Right hindlimb (tissue), 1 donor: Measurements from ENCODE around the gene EIPR1.
"Not testable (repeated sequence)": the region's sequence is repeated elsewhere in the genome, so short reads cannot be mapped to it uniquely, and the experiment has no call there.

ENCODE experiments used
- DNase-seq: peaks from one replicate; pipeline ENCODE4 v3.0.0-alpha.2; 2018

EIPR1 gene

GRCh38 chr2:3188405-3188946 lies 189.1 kb downstream of the EIPR1 start:
- DNase-seq: no peak

GRCh38 chr2:3187467-3187866 lies 190.2 kb downstream of the EIPR1 start:
- DNase-seq: no peak

GRCh38 chr2:3186766-3187165 lies 190.9 kb downstream of the EIPR1 start:
- DNase-seq: no peak

GRCh38 chr2:3185910-3186309 lies 191.7 kb downstream of the EIPR1 start:
- DNase-seq: no peak

GRCh38 chr2:3185256-3185655 lies 192.4 kb downstream of the EIPR1 start:
- no peak for DNase-seq

- DNase-seq: no peak
Measured at GRCh38 chr2:3184167-3184566, 193.5 kb downstream of the EIPR1 start.

GRCh38 chr2:3183766-3184165 lies 193.9 kb downstream of the EIPR1 start:
- DNase-seq: no peak

GRCh38 chr2:3182848-3183247 lies 194.8 kb downstream of the EIPR1 start:
- no peak for DNase-seq

GRCh38 chr2:3181416-3182010 lies 196.1 kb downstream of the EIPR1 start:
- no peak for DNase-seq

- DNase-seq: not testable (repeated sequence)
Measured at GRCh38 chr2:3180909-3181221, 196.8 kb downstream of the EIPR1 start.

GRCh38 chr2:3180082-3180908 lies 197.3 kb downstream of the EIPR1 start:
- DNase-seq: no peak

- no peak for DNase-seq
Measured at GRCh38 chr2:3179626-3180025, 198.0 kb downstream of the EIPR1 start.

- no peak for DNase-seq
Measured at GRCh38 chr2:3179208-3179607, 198.4 kb downstream of the EIPR1 start.

GRCh38 chr2:3178578-3179031 lies 199.0 kb downstream of the EIPR1 start:
- no peak for DNase-seq

- no peak for DNase-seq
Measured at GRCh38 chr2:3177891-3178577, 199.6 kb downstream of the EIPR1 start.

GRCh38 chr2:3176869-3177255 lies 200.8 kb downstream of the EIPR1 start:
- DNase-seq: no peak

GRCh38 chr2:3176071-3176868 lies 201.3 kb downstream of the EIPR1 start:
- DNase-seq: no peak

GRCh38 chr2:3175568-3175955 lies 202.1 kb downstream of the EIPR1 start:
- DNase-seq: no peak

- no peak for DNase-seq
Measured at GRCh38 chr2:3174626-3175567, 202.7 kb downstream of the EIPR1 start.

GRCh38 chr2:3173031-3173430 lies 204.6 kb downstream of the EIPR1 start:
- DNase-seq: no peak

GRCh38 chr2:3172265-3172935 lies 205.2 kb downstream of the EIPR1 start:
- DNase-seq: no peak
